HG03378 (cell line): ENCODE measurements around the gene B4GALT7.
"Not testable (repeated sequence)": the region's sequence is repeated elsewhere in the genome, so short reads cannot be mapped to it uniquely, and the experiment has no call there.

Experiments used
- ATAC-seq: cut with Tn5 transposase; IDR thresholded peaks from one replicate; pipeline ENCODE4 v1.9.1; 2021; ENCODE audit warnings: mild to moderate bottlenecking, moderate library complexity; ENCODE audit not compliant: unreplicated experiment

B4GALT7 gene

DNA sequence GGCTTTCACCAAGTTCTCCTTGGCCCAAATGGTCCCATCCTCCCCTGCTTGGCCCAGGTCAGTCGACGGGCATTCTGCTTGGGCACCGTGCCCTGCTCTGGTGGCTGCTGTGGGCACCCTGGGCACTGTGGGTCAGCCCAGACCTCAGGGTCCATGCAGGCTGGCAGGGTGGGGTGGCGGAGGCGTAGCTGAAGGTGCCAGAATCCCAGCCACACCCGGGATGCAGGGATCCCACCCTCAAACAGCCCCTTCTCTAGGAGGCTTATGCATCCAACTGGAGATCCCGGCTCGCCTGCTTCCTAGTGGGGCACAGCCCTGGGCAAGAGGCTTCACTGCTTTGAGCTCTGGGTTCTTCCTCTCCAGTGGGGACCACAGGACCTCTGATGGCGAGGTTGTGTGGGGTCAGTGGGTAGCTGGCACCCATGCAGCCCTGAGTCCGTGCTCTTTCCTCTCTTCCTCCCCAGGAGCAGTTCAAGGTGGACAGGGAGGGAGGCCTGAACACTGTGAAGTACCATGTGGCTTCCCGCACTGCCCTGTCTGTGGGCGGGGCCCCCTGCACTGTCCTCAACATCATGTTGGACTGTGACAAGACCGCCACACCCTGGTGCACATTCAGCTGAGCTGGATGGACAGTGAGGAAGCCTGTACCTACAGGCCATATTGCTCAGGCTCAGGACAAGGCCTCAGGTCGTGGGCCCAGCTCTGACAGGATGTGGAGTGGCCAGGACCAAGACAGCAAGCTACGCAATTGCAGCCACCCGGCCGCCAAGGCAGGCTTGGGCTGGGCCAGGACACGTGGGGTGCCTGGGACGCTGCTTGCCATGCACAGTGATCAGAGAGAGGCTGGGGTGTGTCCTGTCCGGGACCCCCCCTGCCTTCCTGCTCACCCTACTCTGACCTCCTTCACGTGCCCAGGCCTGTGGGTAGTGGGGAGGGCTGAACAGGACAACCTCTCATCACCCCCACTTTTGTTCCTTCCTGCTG is 9.4 kb downstream of the B4GALT7 start:
- ATAC-seq: no peak

DNA sequence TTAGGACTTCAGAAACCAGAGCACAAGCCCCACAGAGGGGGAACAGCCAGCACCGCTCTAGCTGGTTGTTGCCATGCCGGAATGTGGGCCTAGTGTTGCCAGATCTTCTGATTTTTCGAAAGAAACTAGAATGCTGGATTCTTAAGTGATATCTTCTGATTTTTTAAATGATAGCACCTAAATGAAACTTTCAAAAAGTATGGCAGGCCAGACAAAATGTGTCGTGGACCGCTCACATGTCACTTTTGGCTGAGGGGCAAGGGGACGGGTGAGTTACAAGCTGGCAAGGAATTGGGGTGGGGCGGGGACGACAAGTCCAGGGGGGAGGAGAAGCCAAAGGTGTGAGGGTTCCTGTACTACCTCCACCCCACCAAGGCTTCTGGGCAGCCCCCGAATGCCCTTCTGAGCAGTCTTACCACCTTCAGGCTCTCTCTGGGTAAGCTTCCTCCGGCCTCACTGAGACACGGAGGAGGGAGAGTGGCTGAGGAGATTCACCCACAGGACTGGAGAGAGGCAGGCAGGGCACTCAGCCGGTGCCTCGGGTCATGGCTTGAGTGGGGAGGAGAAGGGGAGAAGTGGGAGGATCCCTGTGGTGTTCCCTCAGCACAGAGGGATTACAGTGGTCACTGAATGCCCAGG is 10.3 kb downstream of the B4GALT7 start:
- no peak for ATAC-seq

- no peak for ATAC-seq
Measured at GRCh38 chr5:177610770-177611445, 11.0 kb downstream of the B4GALT7 start.

DNA sequence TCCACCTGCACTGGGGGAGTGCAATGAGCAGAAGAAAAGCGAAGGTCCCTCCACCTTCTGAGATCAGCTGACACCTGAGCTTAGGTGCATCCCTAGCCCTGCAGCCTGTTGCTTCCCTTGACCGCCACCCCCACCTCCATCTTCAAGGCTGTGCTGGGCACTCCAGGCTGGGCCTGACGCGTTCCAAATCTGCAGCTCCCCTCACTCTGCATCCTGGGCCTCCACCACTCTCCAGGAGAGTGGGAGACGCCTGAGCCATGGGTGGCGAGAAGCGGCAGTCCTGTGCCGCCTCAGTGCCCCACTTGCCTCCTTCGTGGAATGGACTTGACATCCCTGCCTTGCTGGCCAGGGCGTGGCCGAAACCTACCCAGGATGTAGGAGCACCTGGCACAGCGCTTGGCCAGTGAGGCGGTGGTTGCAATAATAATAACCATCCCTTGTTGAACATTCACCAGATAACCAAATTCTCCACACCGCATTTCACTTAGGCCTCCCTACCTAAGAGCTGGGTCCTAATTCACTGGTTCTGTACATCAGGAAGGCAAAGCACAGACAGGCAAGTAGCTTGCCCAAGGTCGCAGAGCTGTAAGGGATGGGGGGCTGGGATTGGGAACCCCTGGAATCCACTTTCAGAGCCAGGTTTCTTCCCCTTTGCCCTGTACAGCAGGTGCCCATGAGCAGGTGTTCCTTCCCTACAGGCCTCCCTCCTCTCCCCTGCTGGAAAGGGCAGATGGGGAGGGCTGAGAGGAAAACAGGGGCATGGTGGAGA is 11.7 kb downstream of the B4GALT7 start:
- no peak for ATAC-seq

DNA sequence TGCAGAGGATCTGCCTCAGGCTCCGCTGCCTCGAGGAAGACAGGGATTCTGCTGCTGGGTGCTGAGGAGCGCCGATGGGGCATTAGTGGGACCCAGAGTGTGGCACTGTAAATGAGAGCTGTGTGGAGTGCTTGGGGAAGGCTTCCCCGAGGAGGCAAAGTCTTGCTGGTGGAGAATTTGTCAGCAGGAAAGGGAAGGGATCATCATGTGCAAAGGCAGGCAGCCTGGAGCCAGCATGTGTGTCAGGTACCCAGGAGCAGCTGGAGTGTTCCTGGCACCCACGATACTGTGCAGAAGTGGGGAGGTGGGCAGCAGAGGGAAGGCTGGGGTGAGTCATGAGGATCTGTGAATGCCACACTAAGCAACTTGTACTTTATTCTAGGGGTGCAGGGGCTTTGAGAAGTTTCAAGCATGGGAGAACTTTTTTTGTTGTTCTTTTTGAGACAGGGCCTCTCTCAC is 12.3 kb downstream of the B4GALT7 start:
- ATAC-seq: no peak

DNA sequence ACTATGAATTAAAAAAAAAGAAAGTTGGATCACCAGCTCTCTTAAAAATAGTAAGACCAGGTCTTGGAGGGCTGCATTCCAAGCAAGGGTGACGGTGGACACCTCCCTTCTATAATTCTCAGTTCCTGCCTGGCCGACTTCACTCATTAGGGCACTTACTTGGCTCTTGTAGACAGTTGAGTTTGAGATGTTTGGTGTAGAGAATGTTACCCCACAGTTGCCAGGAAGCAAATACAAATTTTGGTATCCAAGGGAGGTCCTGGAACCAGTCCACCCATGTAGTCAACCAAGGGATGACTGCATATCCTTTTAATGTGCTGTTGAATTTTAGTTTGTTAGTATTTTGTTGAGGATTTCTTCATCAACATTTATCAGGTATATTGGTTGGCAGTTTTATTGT is 20.6 kb downstream of the B4GALT7 start:
- no peak for ATAC-seq

- ATAC-seq: not testable (repeated sequence)
Measured at GRCh38 chr5:177624172-177624571, 24.2 kb downstream of the B4GALT7 start.

DNA sequence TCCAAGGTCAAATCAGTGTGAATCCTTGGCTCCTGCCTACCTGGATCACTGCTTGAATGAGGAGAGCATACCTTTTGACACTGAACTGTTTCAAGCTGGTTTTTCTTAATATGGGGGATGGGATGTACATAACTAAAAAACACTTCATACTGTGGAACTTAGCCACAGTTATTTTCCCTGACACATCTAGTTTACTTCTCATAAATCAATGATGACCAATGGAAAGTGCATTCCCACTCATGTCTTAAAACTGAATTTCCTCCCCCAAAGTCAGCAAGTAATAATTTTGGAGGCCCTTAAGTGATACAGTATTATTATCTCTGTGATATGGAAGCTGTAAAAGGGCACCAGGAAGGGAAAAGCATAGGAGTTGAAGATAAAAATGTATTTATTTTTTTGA is 30.3 kb downstream of the B4GALT7 start:
- not testable (repeated sequence) for ATAC-seq

DNA sequence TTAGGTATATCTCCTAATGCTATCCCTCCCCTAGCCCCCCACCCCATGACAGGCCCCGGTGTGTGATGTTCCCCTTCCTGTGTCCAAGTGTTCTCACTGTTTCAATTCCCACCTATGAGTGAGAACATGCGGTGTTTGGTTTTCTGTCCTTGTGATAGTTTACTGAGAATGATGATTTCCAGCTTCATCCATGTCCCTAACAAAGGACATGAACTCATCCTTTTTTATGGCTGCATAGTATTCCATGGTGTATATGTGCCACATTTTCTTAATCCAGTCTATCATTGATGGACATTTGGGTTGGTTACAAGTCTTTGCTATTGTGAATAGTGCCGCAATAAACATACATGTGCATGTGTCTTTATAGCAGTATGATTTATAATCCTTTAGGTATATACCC is 35.0 kb downstream of the B4GALT7 start:
- not testable (repeated sequence) for ATAC-seq

GRCh38 chr5:177645462-177645861 is 45.5 kb downstream of the B4GALT7 start:
- ATAC-seq: not testable (repeated sequence)

- ATAC-seq: not testable (repeated sequence)
Measured at GRCh38 chr5:177651235-177651634, 51.3 kb downstream of the B4GALT7 start.

GRCh38 chr5:177657846-177658245 is 57.9 kb downstream of the B4GALT7 start:
- not testable (repeated sequence) for ATAC-seq

GRCh38 chr5:177658542-177658941 is 58.6 kb downstream of the B4GALT7 start:
- ATAC-seq: not testable (repeated sequence)
